ENCODE data around the gene CELSR2. TPM values are rescaled to one million over a fixed set of nuclear protein-coding genes. Genes with fewer than 3 reads are reported as not detected.

CELSR2 gene
- polyA plus RNA-seq, 3 donors: 0.03 to 0.97 (median 0.04) TPM

- no peaks in the 10 kb centered on the region for H3K4me1 ChIP-seq (ENCODE audit: control insufficient read depth in 1 of 2, insufficient read depth in 2 of 2, low read length in 2 of 2)
- no peak overlapping the region for H3K4me3 ChIP-seq (replicated peaks in 1 of 3; ENCODE audit: low read depth in 2 of 3, low read length in 3 of 3)
- no peak for TF ChIP-seq CTCF (IDR thresholded peaks at IDR 0.05)
- H3K79me2 ChIP-seq (ENCODE audit: insufficient read depth, low read length): no peaks in the 10 kb centered on the region
- H3K36me3 ChIP-seq (replicated peaks in 1 of 2; ENCODE audit: control insufficient read depth in 1 of 2, insufficient read depth in 2 of 2, low read length in 2 of 2): no peaks in the 10 kb centered on the region
- no peak for DNase-seq
- intact Hi-C loops (cut with micrococcal nuclease): no loop called here
- no peak overlapping the region for H3K4me3 Mint-ChIP-seq
- no peaks in the 10 kb centered on the region for H4K20me1 ChIP-seq (ENCODE audit: insufficient read depth, low read length)
- no peaks in the 10 kb centered on the region for H3K36me3 Mint-ChIP-seq
- no peak overlapping the region for H3K9ac ChIP-seq (ENCODE audit: insufficient read depth, low read length, poor library complexity, severe bottlenecking)
- peaks cover 0 to 11% of the 10 kb centered on the region in 2 donors for H3K27me3 ChIP-seq (ENCODE audit: control insufficient read depth in 2 of 2, insufficient read depth in 2 of 2, low read length in 2 of 2)
- H3K27ac ChIP-seq (ENCODE audit: low read depth in 1 of 2, low read length in 2 of 2): no peak overlapping the region
- 79% methylated on average over 2 of the region's 7 CpGs for WGBS (ENCODE audit: insufficient coverage)
- H2AFZ ChIP-seq (ENCODE audit: insufficient read depth, low read depth, low read length, poor library complexity, severe bottlenecking): no peak overlapping the region
- H3K4me1 Mint-ChIP-seq: peaks cover 1% of the 10 kb centered on the region
- H3K27ac Mint-ChIP-seq: no peak overlapping the region
- no peaks in the 10 kb centered on the region for H3K9me3 ChIP-seq (replicated peaks in 1 of 2; ENCODE audit: control insufficient read depth in 1 of 2, insufficient read depth in 1 of 2, low read length in 2 of 2)
- H3K9me3 Mint-ChIP-seq: peaks cover 0 to 11% (median 0%) of the 10 kb centered on the region in 7 donors
- H3K27me3 Mint-ChIP-seq (ENCODE audit: low read depth in 3 of 3): peaks cover 9 to 29% (median 9%) of the 10 kb centered on the region in 3 donors
- no peak overlapping the region for H3K4me2 ChIP-seq (replicated peaks; ENCODE audit: extremely low read depth, low read length, poor library complexity, severe bottlenecking)
These were observed 6.7 kb downstream of the CELSR2 start for GRCh38 chr1:109256085-109256484.

GRCh38 chr1:109256971-109257681, 7.8 kb downstream of the CELSR2 start:
- peaks cover 2 to 19% (median 7%) of the 10 kb centered on the region in 3 donors for H3K27me3 Mint-ChIP-seq (ENCODE audit: low read depth in 3 of 3)
- H3K4me1 Mint-ChIP-seq: peaks cover 1% of the 10 kb centered on the region
- no peaks in the 10 kb centered on the region for H3K79me2 ChIP-seq (ENCODE audit: insufficient read depth, low read length)
- H4K20me1 ChIP-seq (ENCODE audit: insufficient read depth, low read length): no peaks in the 10 kb centered on the region
- H3K4me3 Mint-ChIP-seq: no peak overlapping the region
- intact Hi-C loops (cut with micrococcal nuclease): no loop called here
- H3K27ac Mint-ChIP-seq: no peak overlapping the region
- no peak for DNase-seq
- WGBS (ENCODE audit: insufficient coverage): 83% methylated on average over 1 of the region's 5 CpGs
- no peak overlapping the region for H3K4me2 ChIP-seq (replicated peaks; ENCODE audit: extremely low read depth, low read length, poor library complexity, severe bottlenecking)
- no peaks in the 10 kb centered on the region for H3K4me1 ChIP-seq (ENCODE audit: control insufficient read depth in 1 of 2, insufficient read depth in 2 of 2, low read length in 2 of 2)
- H3K9ac ChIP-seq (ENCODE audit: insufficient read depth, low read length, poor library complexity, severe bottlenecking): no peak overlapping the region
- H2AFZ ChIP-seq (ENCODE audit: insufficient read depth, low read depth, low read length, poor library complexity, severe bottlenecking): no peak overlapping the region
- H3K9me3 ChIP-seq (replicated peaks in 1 of 2; ENCODE audit: control insufficient read depth in 1 of 2, insufficient read depth in 1 of 2, low read length in 2 of 2): no peaks in the 10 kb centered on the region
- H3K9me3 Mint-ChIP-seq: peaks cover 0 to 8% (median 0%) of the 10 kb centered on the region in 7 donors
- H3K27me3 ChIP-seq (ENCODE audit: control insufficient read depth in 2 of 2, insufficient read depth in 2 of 2, low read length in 2 of 2): peaks cover 0 to 4% of the 10 kb centered on the region in 2 donors
- no peak for TF ChIP-seq CTCF (IDR thresholded peaks at IDR 0.05)
- H3K27ac ChIP-seq (ENCODE audit: low read depth in 1 of 2, low read length in 2 of 2): no peak overlapping the region
- H3K4me3 ChIP-seq (replicated peaks in 1 of 3; ENCODE audit: low read depth in 2 of 3, low read length in 3 of 3): no peak overlapping the region
- no peaks in the 10 kb centered on the region for H3K36me3 ChIP-seq (replicated peaks in 1 of 2; ENCODE audit: control insufficient read depth in 1 of 2, insufficient read depth in 2 of 2, low read length in 2 of 2)
- no peaks in the 10 kb centered on the region for H3K36me3 Mint-ChIP-seq

Data from CD14-positive monocyte (primary cell).